Thyroid gland (tissue), 4 donors: Measurements from ENCODE around the gene ARL16. TPM values are rescaled to one million over a fixed set of nuclear protein-coding genes. Genes with fewer than 3 reads are reported as not detected.
"Not testable (repeated sequence)": the region's sequence is repeated elsewhere in the genome, so short reads cannot be mapped to it uniquely, and the experiment has no call there.

Source experiments
- DNase-seq, 2 donors: peaks; one replicate each; pipeline ENCODE4 v3.0.0-alpha.2; 2019
- H3K27ac ChIP-seq, 3 donors: fragments of 200-600 bp; sonication (generic); 1 replicate in 2 of 3; 2 replicates in 1 of 3; pipeline ENCODE4 v1.5.1; 2016 to 2019; ENCODE audit warnings: mild to moderate bottlenecking in 1 of 3, moderate library complexity in 1 of 3
- H3K27me3 ChIP-seq: fragments of 200-600 bp; sonication (generic); one replicate; pipeline ENCODE4 v1.5.1; 2019
- H3K36me3 ChIP-seq, 2 donors: fragments of 200-600 bp; sonication (generic); one replicate each; pipeline ENCODE4 v1.5.1; 2016 to 2019
- H3K4me1 ChIP-seq, 2 donors: fragments of 200-600 bp; sonication (generic); one replicate each; pipeline ENCODE4 v1.5.1; 2017 to 2019
- H3K4me3 ChIP-seq, 3 donors: fragments of 200-600 bp; sonication (generic); replicated peaks in 1 of 3; 1 replicate in 2 of 3; 2 replicates in 1 of 3; pipeline ENCODE4 v1.5.1; 2016; ENCODE audit warnings: mild to moderate bottlenecking in 1 of 3
- H3K9me3 ChIP-seq: fragments of 200-600 bp; sonication (generic); one replicate; pipeline ENCODE4 v1.5.1; 2017
- POLR2A ChIP-seq, 2 donors: fragments of 450-650 bp; IDR thresholded peaks; one replicate each; pipeline ENCODE4 v1.6.1; 2017; ENCODE audit warnings: antibody characterized with exemption in 2 of 2, mild to moderate bottlenecking in 2 of 2, moderate library complexity in 1 of 2
- WGBS, 2 donors: methylation state at CpG; one replicate each; pipeline ENCODE4 v1.1.5; 2017; 5-methylcytosine and 5-hydroxymethylcytosine counted together
- intact Hi-C: fragments of 100-400 bp; cut with DNase I; formaldehyde crosslinking; loops from one replicate; pipeline ENCODE4 v1.15.1; 2023
- total RNA-seq, 4 donors: library from RNA; depleted of rRNA; stranded (reverse); fragments of >200 nt; gene quantifications; one replicate each; pipeline ENCODE4 v1.2.3, GENCODE V29; 2016
- TF ChIP-seq, protein P1 (sequence below), 6 experiments: fragments of 200-600 bp in 3 of 6; fragments of 450-650 bp in 3 of 6; sonication (generic) in 3 of 6; IDR thresholded peaks; one replicate each; pipeline ENCODE4 v1.5.1; 2016 to 2019; ENCODE audit warnings: antibody characterized with exemption in 6 of 6, mild to moderate bottlenecking in 2 of 6, inconsistent platforms in 1 of 6, moderate library complexity in 1 of 6

The ARL16 gene
- total RNA-seq, 4 donors from 2014 or later: 29.7 to 46.5 (median 37.2) TPM

DNA sequence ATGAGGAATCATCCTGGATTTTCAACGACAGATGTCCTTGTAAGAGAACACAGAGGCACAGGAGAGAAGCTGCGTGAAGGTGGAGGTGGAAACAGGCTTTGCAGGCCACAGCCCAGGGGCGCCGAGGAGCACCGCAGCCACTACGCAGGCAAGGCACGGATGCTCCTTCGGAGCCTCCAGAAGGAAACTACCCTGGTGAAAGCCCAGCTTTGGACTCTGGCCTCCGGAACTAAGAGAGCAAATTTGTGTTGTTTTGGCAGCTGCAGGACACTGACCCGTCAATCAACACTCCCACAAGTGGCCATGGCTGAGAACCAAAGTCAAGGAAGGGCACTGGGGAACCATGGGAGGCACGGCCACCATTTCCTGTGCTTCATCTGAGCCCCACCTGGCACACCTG, 3.4 kb downstream of the ARL16 start:
- TF ChIP-seq, protein P1, sequence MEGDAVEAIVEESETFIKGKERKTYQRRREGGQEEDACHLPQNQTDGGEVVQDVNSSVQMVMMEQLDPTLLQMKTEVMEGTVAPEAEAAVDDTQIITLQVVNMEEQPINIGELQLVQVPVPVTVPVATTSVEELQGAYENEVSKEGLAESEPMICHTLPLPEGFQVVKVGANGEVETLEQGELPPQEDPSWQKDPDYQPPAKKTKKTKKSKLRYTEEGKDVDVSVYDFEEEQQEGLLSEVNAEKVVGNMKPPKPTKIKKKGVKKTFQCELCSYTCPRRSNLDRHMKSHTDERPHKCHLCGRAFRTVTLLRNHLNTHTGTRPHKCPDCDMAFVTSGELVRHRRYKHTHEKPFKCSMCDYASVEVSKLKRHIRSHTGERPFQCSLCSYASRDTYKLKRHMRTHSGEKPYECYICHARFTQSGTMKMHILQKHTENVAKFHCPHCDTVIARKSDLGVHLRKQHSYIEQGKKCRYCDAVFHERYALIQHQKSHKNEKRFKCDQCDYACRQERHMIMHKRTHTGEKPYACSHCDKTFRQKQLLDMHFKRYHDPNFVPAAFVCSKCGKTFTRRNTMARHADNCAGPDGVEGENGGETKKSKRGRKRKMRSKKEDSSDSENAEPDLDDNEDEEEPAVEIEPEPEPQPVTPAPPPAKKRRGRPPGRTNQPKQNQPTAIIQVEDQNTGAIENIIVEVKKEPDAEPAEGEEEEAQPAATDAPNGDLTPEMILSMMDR (IDR thresholded peaks at IDR 0.05): no peak
- TF ChIP-seq POLR2A (IDR thresholded peaks at IDR 0.05): no peak
- Histone ChIP-seq H3K27me3 (no peaks in the 10 kb centered on the region), H3K4me1 (peaks cover 18 to 20% of the 10 kb centered on the region in 2 donors), H3K27ac (no peak overlapping the region), H3K9me3 (no peaks in the 10 kb centered on the region), H3K36me3 (no peaks in the 10 kb centered on the region), H3K4me3 (no peak overlapping the region)
- DNase-seq: no peak
- intact Hi-C loops: no loop called here
- 83 to 94% methylated on average over 11 of the region's 11 CpGs for WGBS, 2 donors

DNA sequence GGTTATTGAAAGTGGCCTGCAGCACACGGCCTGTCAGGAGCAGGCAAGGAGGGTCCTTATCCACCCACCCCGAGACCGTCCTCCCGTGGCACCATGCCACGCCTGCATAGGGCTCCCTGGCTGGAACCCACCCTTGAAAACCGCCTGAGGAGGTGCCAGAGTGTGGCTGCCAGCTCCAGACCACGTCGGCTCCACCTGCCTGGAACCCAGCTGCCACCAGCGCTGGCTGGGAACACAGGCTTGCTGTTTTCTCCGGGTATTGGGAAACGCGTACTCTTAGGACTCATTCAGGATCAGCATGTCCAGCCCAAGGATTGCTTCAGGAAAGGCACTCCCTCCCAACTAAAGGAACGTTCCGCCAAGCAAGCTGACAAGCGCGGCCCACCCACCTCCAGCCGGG, 6.7 kb downstream of the ARL16 start:
- H3K4me3 ChIP-seq: no peak overlapping the region
- no peak for TF ChIP-seq POLR2A (IDR thresholded peaks at IDR 0.05)
- TF ChIP-seq, protein P1 (IDR thresholded peaks at IDR 0.05): no peak
- peaks cover 9 to 19% of the 10 kb centered on the region in 2 donors for H3K36me3 ChIP-seq
- H3K4me1 ChIP-seq: peaks cover 0 to 4% of the 10 kb centered on the region in 2 donors
- no peaks in the 10 kb centered on the region for H3K9me3 ChIP-seq
- no peak for DNase-seq
- no peak overlapping the region for H3K27ac ChIP-seq
- WGBS, 2 donors: 92 to 93% methylated on average over 11 to 17 of the region's 17 CpGs
- H3K27me3 ChIP-seq: no peaks in the 10 kb centered on the region
- intact Hi-C loops: no loop called here

DNA sequence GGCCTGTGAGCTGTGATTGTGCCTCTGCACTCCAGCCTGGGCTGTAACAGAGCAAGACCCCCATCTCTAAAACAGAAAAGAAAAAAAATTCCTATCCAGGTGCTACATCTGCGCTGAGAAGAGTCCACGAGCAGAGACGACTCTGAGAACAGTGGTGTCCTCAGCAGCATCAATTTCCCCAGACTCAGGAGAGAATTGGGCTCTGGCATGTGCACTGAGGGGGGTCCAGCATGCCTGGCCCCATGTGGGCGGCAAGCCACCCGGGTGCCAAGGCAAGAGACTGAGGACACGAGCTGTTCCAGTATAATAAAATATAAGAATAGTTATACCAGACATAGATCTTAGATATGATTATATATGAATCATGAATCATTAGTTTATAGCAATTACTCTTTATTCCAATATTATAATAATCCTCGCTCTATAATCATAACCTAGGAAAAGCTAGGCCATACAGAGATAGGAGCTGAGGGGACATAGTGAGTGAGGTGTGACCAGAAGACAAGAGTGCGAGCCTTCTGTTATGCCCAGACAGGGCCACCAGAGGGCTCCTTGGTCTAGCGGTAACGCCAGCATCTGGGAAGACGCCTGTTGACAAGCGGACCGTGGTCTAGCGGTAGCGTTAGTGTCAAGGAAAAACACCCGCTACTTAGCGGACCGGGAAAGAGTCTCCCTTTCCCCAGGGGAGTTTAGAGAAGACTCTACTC, 7.9 kb downstream of the ARL16 start:
- H3K4me3 ChIP-seq, intact Hi-C loops, H3K4me1 ChIP-seq, H3K9me3 ChIP-seq, H3K27ac ChIP-seq, H3K27me3 ChIP-seq: not testable (repeated sequence)
- H3K36me3 ChIP-seq: peaks cover 15 to 26% of the 10 kb centered on the region in 2 donors
- WGBS, 2 donors: 35 to 39% methylated on average over 17 to 18 of the region's 18 CpGs
- DNase-seq: peak; percentile 42 to 53
- TF ChIP-seq, protein P1 (IDR thresholded peaks at IDR 0.05): peak; percentile 12 to 73 (median 69)

DNA sequence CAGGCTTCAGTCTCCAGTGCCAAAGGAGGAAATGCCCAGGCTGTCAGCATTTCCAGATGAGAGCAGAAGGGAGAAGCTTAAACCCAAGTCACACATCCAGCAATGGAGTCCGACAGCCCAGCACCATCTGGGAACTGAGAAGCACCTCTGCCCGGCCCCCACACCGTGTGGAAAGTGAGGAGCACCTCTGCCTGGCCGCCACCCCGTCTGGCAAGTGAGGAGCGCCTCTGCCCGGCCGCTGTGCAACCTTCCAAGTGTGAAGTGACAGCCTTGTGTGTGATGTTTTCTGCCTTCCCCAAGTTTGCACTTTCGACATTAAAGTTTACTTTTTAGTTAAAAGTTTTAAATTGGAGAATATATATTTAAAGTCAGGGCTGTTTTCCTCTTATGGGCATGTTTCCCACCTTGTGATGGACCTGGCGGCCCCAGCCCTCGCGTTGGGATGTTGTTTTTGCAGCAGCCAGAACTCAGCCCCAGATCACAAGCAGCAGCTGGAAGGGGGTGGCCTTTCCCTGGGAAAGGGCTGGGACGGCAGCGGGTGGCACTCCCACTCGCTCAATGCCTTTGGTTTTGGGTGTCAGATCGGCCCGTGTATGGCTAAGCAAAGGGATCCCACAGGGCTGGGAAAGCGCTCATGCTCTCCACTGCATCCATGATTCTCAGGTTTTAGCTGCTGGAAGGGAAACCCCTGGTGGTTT, 9.9 kb downstream of the ARL16 start:
- no peak overlapping the region for H3K27ac ChIP-seq
- DNase-seq: no peak
- peaks cover 15 to 26% of the 10 kb centered on the region in 2 donors for H3K36me3 ChIP-seq
- no peak overlapping the region for H3K4me3 ChIP-seq
- intact Hi-C loops: no loop called here
- H3K9me3 ChIP-seq: no peaks in the 10 kb centered on the region
- H3K4me1 ChIP-seq: no peaks in the 10 kb centered on the region
- TF ChIP-seq, protein P1 (IDR thresholded peaks at IDR 0.05): no peak
- no peak for TF ChIP-seq POLR2A (IDR thresholded peaks at IDR 0.05)
- H3K27me3 ChIP-seq: no peaks in the 10 kb centered on the region
- 86 to 91% methylated on average over 17 to 18 of the region's 18 CpGs for WGBS, 2 donors

DNA sequence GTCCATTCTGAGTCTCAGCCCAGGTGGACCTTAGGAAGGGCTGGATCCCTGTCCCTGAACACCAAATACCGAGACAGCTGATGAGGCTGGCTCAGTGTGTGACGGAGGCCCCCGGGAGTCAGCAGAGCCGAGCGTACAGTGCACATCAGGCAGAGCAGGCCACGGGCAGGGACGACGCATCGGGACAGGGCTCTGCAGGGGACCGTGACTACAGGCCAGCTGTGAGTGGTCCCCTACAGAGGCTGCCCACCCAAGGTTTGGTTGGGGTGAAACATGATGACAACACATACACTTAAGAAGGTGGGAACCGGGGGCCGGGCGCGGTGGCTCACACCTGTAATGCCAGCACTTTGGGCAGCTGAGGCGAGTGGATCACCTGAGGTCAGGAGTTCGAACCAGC, 10.6 kb downstream of the ARL16 start:
- Histone ChIP-seq H3K36me3 (peaks cover 15 to 26% of the 10 kb centered on the region in 2 donors), H3K27me3 (no peaks in the 10 kb centered on the region), H3K27ac (no peak overlapping the region), H3K9me3 (no peaks in the 10 kb centered on the region), H3K4me1 (peaks cover 0 to 5% of the 10 kb centered on the region in 2 donors), H3K4me3 (no peak overlapping the region)
- intact Hi-C loops: no loop called here
- DNase-seq: no peak
- 89 to 93% methylated on average over 8 to 11 of the region's 16 CpGs for whole genome bisulfite sequencing, 2 donors
- TF ChIP-seq, protein P1 (IDR thresholded peaks at IDR 0.05): no peak
- TF ChIP-seq POLR2A (IDR thresholded peaks at IDR 0.05): no peak
